WTC11 (cell line): Measurements from ENCODE around the gene KCNJ13. TPM values are rescaled to one million over a fixed set of nuclear protein-coding genes. Genes with fewer than 3 reads are reported as not detected.

ENCODE experiments used
- ATAC-seq: fragments of 200-7000 bp; cut with Tn5 transposase; 2 replicates; pipeline ENCODE4 v1.10.0; 2021; ENCODE audit warnings: mild to moderate bottlenecking, moderate library complexity
- CTCF ChIA-PET: fragments of 300-600 bp; sonication (Branson Sonifier 250); formaldehyde crosslinking; loops from one replicate; lab custom pipeline; 2021; ENCODE audit warnings: antibody characterized with exemption; lab: Charles Lee
- POLR2A ChIA-PET: fragments of 350-600 bp; sonication (Branson Sonifier 250); formaldehyde crosslinking; loops from one replicate; lab custom pipeline; 2021; ENCODE audit warnings: antibody characterized with exemption; lab: Charles Lee
- DNase-seq: peaks from one replicate; pipeline ENCODE4 v3.0.0; 2021; ENCODE audit warnings: low spot score
- H3K27ac Mint-ChIP-seq: 2 replicates; pipeline ENCODE4 v1.8.0; 2021; ENCODE audit warnings: mixed read lengths
- H3K27me3 Mint-ChIP-seq: 2 replicates; pipeline ENCODE4 v1.8.0; 2021; ENCODE audit warnings: low read depth, mild to moderate bottlenecking, moderate library complexity, mixed read lengths
- H3K36me3 Mint-ChIP-seq: 2 replicates; pipeline ENCODE4 v1.8.0; 2021; ENCODE audit warnings: mixed read lengths
- H3K4me1 Mint-ChIP-seq: 2 replicates; pipeline ENCODE4 v1.8.0; 2022; ENCODE audit warnings: mixed read lengths
- H3K4me3 Mint-ChIP-seq: 2 replicates; pipeline ENCODE4 v1.8.0; 2021; ENCODE audit warnings: mild to moderate bottlenecking, moderate library complexity, mixed read lengths
- H3K9me3 Mint-ChIP-seq: 2 replicates; pipeline ENCODE4 v1.8.0; 2021; ENCODE audit warnings: mixed read lengths
- ATF1 ChIP-seq: sonication (generic); formaldehyde crosslinking; IDR thresholded peaks from 2 replicates; pipeline ENCODE4 v1.8.1; 2023; ENCODE audit warnings: mild to moderate bottlenecking, moderate library complexity, missing genetic modification reagents
- CDX4 ChIP-seq: fragments of 250-450 bp; sonication (Bioruptor Pico); IDR thresholded peaks from 2 replicates; pipeline ENCODE4 v1.9.0; 2021; ENCODE audit warnings: moderate library complexity, mild to moderate bottlenecking, inconsistent platforms, borderline replicate concordance
- ELF4 ChIP-seq: sonication (generic); formaldehyde crosslinking; IDR thresholded peaks from 2 replicates; pipeline ENCODE4 v1.8.1; 2022; ENCODE audit warnings: low read depth, mild to moderate bottlenecking, moderate library complexity, missing genetic modification reagents
- ESRRA ChIP-seq: sonication (generic); formaldehyde crosslinking; IDR thresholded peaks from 2 replicates; pipeline ENCODE4 v1.8.1; 2022; ENCODE audit warnings: mild to moderate bottlenecking, missing genetic modification reagents, borderline replicate concordance
- ETV6 ChIP-seq: sonication (generic); formaldehyde crosslinking; IDR thresholded peaks from 2 replicates; pipeline ENCODE4 v1.8.1; 2022; ENCODE audit warnings: mild to moderate bottlenecking, missing genetic modification reagents
- FOXJ3 ChIP-seq: sonication (generic); formaldehyde crosslinking; IDR thresholded peaks from 2 replicates; pipeline ENCODE4 v1.9.0; 2021; ENCODE audit warnings: missing genetic modification reagents, mild to moderate bottlenecking, borderline replicate concordance
- FOXP1 ChIP-seq: sonication (generic); formaldehyde crosslinking; IDR thresholded peaks from 2 replicates; pipeline ENCODE4 v1.8.0; 2022; ENCODE audit warnings: missing genetic modification reagents, mild to moderate bottlenecking, moderate library complexity, borderline replicate concordance
- NR1H2 ChIP-seq: sonication (generic); formaldehyde crosslinking; IDR thresholded peaks from 2 replicates; pipeline ENCODE4 v1.9.0; 2021; ENCODE audit warnings: mild to moderate bottlenecking, moderate library complexity, missing genetic modification reagents
- OVOL2 ChIP-seq: fragments of 250-450 bp; sonication (Bioruptor Pico); IDR thresholded peaks from 2 replicates; pipeline ENCODE4 v1.9.0; 2021; ENCODE audit warnings: mild to moderate bottlenecking, borderline replicate concordance
- SMAD4 ChIP-seq: sonication (generic); formaldehyde crosslinking; IDR thresholded peaks from 2 replicates; pipeline ENCODE4 v1.8.0; 2022; ENCODE audit warnings: mild to moderate bottlenecking, missing genetic modification reagents
- SOX15 ChIP-seq: fragments of 250-450 bp; sonication (Bioruptor Pico); IDR thresholded peaks from 2 replicates; pipeline ENCODE4 v1.9.0; 2021; ENCODE audit warnings: mild to moderate bottlenecking
- SP1 ChIP-seq: sonication (generic); formaldehyde crosslinking; conservative IDR thresholded peaks from 2 replicates; pipeline ENCODE4 v1.8.1; 2022; ENCODE audit warnings: missing genetic modification reagents
- TCF7 ChIP-seq: sonication (generic); formaldehyde crosslinking; IDR thresholded peaks from 2 replicates; pipeline ENCODE4 v1.8.0; 2022; ENCODE audit warnings: mild to moderate bottlenecking, low read depth, missing genetic modification reagents, moderate library complexity
- TEAD4 ChIP-seq: sonication (generic); formaldehyde crosslinking; IDR thresholded peaks from 2 replicates; pipeline ENCODE4 v1.8.0; 2022; ENCODE audit warnings: mild to moderate bottlenecking, missing genetic modification reagents
- ZBTB21 ChIP-seq: sonication (generic); formaldehyde crosslinking; IDR thresholded peaks from 2 replicates; pipeline ENCODE4 v1.8.1; 2023; ENCODE audit warnings: mild to moderate bottlenecking, missing genetic modification reagents, borderline replicate concordance
- ZNF121 ChIP-seq: sonication (generic); formaldehyde crosslinking; IDR thresholded peaks from 2 replicates; pipeline ENCODE4 v1.8.0; 2023; ENCODE audit warnings: missing genetic modification reagents
- ZNF138 ChIP-seq: sonication (generic); formaldehyde crosslinking; conservative IDR thresholded peaks from 2 replicates; pipeline ENCODE4 v1.8.1; 2022; ENCODE audit warnings: mild to moderate bottlenecking, moderate library complexity, missing genetic modification reagents
- ZNF317 ChIP-seq: sonication (generic); formaldehyde crosslinking; IDR thresholded peaks from 2 replicates; pipeline ENCODE4 v1.8.1; 2023; ENCODE audit warnings: low read depth, mild to moderate bottlenecking, moderate library complexity, missing genetic modification reagents, borderline replicate concordance
- ZNF396 ChIP-seq: fragments of 250-450 bp; sonication (Bioruptor Pico); IDR thresholded peaks from 2 replicates; pipeline ENCODE4 v1.8.0; 2021; ENCODE audit warnings: mild to moderate bottlenecking, moderate library complexity, borderline replicate concordance
- ZNF532 ChIP-seq: fragments of 250-450 bp; sonication (Bioruptor Pico); IDR thresholded peaks from 2 replicates; pipeline ENCODE4 v1.9.0; 2021; ENCODE audit warnings: mild to moderate bottlenecking, borderline replicate concordance
- ZSCAN18 ChIP-seq: fragments of 250-450 bp; sonication (Bioruptor Pico); IDR thresholded peaks from 2 replicates; pipeline ENCODE4 v2.1.2; 2022; ENCODE audit warnings: mild to moderate bottlenecking, moderate library complexity
- total RNA-seq: library from RNA; stranded (reverse); gene quantifications from 3 replicates; pipeline ENCODE4 v1.2.3, GENCODE V29; 2021
- TF ChIP-seq, protein P1 (sequence below): sonication (generic); formaldehyde crosslinking; IDR thresholded peaks from 2 replicates; pipeline ENCODE4 v1.8.0; 2023; ENCODE audit warnings: mild to moderate bottlenecking, missing genetic modification reagents

Gene KCNJ13
- total RNA-seq, 1 experiment from 2014 or later = not detected

DNA sequence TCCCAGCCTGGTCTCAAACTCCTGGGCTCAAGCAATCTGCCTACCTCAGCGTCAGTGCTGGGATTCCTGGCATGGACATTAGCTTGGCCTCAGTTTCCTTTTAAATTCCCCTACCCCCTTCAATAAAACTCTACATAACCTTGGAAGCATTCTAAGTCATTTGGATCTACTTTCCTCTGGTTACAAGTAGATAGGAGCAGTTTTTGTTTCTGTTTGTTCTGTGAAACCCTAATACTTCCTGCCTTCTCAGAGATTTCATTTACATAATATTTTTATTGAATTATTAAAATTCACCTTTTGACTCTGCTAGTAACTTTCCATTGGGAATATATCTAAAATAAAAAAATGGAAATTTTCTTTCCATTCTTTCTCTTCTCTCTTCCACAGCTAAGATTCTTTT is 53.3 kb downstream of the KCNJ13 start:
- H3K4me3 Mint-ChIP-seq = no peak overlapping the region
- H3K27me3 Mint-ChIP-seq = no peaks in the 10 kb centered on the region
- ChIA-PET POLR2A (no interaction called here), CTCF (no interaction called here)
- peaks cover 8% of the 10 kb centered on the region for H3K9me3 Mint-ChIP-seq
- peaks cover 21% of the 10 kb centered on the region for H3K36me3 Mint-ChIP-seq
- H3K4me1 Mint-ChIP-seq = no peaks in the 10 kb centered on the region
- DNase-seq = no peak
- no peak for ATAC-seq
- TF ChIP-seq ZNF396 (no peak), FOXP1 (CRISPR knock-in tag) (no peak), OVOL2 (CRISPR knock-in tag) (no peak), ZNF121 (CRISPR knock-in tag) (no peak), ESRRA (no peak)
- no peak overlapping the region for H3K27ac Mint-ChIP-seq

GRCh38 chr2:232721882-232722281 is 54.5 kb downstream of the KCNJ13 start:
- ChIA-PET CTCF (no interaction called here), POLR2A (no interaction called here)
- Mint-ChIP-seq H3K27me3 (no peaks in the 10 kb centered on the region), H3K27ac (no peak overlapping the region), H3K36me3 (peaks cover 28% of the 10 kb centered on the region), H3K4me1 (no peaks in the 10 kb centered on the region), H3K9me3 (peaks cover 8% of the 10 kb centered on the region)
- DNase-seq (no peak), ATAC-seq (no peak)
- TF ChIP-seq SMAD4 (CRISPR knock-in tag) (no peak), TCF7 (no peak)
- TF ChIP-seq, all 79 proteins: peak for 0
- no peak overlapping the region for H3K4me3 Mint-ChIP-seq

- ChIA-PET POLR2A (no interaction called here), CTCF (no interaction called here)
- no peak for ATAC-seq
- Mint-ChIP-seq H3K36me3 (peaks cover 31% of the 10 kb centered on the region), H3K4me3 (no peak overlapping the region), H3K9me3 (peaks cover 8% of the 10 kb centered on the region), H3K27ac (no peak overlapping the region), H3K4me1 (no peaks in the 10 kb centered on the region), H3K27me3 (no peaks in the 10 kb centered on the region)
- DNase-seq = no peak
- TF ChIP-seq FOXJ3 (CRISPR knock-in tag) (no peak), ATF1 (CRISPR knock-in tag) (no peak), ZNF396 (no peak), ZSCAN18 (CRISPR knock-in tag) (no peak), ELF4 (CRISPR knock-in tag) (no peak), CDX4 (no peak), ZNF532 (CRISPR knock-in tag) (no peak), ZNF317 (no peak), SP1 (CRISPR knock-in tag) (no peak), TEAD4 (CRISPR knock-in tag) (no peak), ZBTB21 (CRISPR knock-in tag) (no peak), NR1H2 (CRISPR knock-in tag) (no peak), FOXP1 (CRISPR knock-in tag) (no peak), SOX15 (CRISPR knock-in tag) (no peak), ETV6 (CRISPR knock-in tag) (no peak), ZNF138 (CRISPR knock-in tag) (no peak)
- TF ChIP-seq, protein P1, sequence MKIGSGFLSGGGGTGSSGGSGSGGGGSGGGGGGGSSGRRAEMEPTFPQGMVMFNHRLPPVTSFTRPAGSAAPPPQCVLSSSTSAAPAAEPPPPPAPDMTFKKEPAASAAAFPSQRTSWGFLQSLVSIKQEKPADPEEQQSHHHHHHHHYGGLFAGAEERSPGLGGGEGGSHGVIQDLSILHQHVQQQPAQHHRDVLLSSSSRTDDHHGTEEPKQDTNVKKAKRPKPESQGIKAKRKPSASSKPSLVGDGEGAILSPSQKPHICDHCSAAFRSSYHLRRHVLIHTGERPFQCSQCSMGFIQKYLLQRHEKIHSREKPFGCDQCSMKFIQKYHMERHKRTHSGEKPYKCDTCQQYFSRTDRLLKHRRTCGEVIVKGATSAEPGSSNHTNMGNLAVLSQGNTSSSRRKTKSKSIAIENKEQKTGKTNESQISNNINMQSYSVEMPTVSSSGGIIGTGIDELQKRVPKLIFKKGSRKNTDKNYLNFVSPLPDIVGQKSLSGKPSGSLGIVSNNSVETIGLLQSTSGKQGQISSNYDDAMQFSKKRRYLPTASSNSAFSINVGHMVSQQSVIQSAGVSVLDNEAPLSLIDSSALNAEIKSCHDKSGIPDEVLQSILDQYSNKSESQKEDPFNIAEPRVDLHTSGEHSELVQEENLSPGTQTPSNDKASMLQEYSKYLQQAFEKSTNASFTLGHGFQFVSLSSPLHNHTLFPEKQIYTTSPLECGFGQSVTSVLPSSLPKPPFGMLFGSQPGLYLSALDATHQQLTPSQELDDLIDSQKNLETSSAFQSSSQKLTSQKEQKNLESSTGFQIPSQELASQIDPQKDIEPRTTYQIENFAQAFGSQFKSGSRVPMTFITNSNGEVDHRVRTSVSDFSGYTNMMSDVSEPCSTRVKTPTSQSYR (CRISPR knock-in tag) = no peak
These were observed 55.1 kb downstream of the KCNJ13 start for GRCh38 chr2:232721261-232721660.
